ENCODE data around the gene ZBTB7C. TPM values are rescaled to one million over a fixed set of nuclear protein-coding genes. Genes with fewer than 3 reads are reported as not detected.

The ZBTB7C gene
- total RNA-seq, 4 donors from 2014 or later = 26.0 to 50.6 (median 46.2) TPM

DNA sequence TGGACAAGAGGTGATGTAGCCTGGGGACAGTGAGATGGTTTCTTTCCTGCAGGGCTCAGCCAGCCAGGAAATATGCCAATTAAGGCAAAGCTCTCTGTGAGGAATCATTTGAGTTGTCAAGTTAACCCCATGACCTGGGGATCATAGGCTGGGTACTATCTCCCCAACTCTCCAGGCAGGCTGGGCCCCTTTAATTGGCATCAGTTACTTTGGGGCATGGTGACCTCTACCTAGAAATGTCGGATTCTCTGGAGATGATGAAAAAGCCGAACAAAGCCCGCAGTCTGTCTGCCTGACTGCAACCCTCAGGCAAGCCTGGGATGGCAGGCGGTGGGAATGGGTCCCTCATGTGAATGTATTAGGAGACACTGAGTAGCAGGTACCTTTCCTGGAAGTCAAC lies 285.2 kb downstream of the ZBTB7C start:
- Histone ChIP-seq H3K4me1 (peaks cover 32% of the 10 kb centered on the region), H3K4me3 (no peak overlapping the region), H3K9me3 (no peaks in the 10 kb centered on the region), H3K27ac (no peak overlapping the region), H3K36me3 (no peaks in the 10 kb centered on the region), H3K27me3 (no peaks in the 10 kb centered on the region)
- 73% methylated on average over 4 of the region's 4 CpGs for WGBS
- no peak for TF ChIP-seq POLR2AphosphoS5 (IDR thresholded peaks at IDR 0.05)
- no peak for TF ChIP-seq EP300 (IDR thresholded peaks at IDR 0.05)
- TF ChIP-seq POLR2A (IDR thresholded peaks at IDR 0.05) = no peak
- TF ChIP-seq, protein P1, sequence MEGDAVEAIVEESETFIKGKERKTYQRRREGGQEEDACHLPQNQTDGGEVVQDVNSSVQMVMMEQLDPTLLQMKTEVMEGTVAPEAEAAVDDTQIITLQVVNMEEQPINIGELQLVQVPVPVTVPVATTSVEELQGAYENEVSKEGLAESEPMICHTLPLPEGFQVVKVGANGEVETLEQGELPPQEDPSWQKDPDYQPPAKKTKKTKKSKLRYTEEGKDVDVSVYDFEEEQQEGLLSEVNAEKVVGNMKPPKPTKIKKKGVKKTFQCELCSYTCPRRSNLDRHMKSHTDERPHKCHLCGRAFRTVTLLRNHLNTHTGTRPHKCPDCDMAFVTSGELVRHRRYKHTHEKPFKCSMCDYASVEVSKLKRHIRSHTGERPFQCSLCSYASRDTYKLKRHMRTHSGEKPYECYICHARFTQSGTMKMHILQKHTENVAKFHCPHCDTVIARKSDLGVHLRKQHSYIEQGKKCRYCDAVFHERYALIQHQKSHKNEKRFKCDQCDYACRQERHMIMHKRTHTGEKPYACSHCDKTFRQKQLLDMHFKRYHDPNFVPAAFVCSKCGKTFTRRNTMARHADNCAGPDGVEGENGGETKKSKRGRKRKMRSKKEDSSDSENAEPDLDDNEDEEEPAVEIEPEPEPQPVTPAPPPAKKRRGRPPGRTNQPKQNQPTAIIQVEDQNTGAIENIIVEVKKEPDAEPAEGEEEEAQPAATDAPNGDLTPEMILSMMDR (IDR thresholded peaks at IDR 0.05) = no peak
- DNase-seq (ENCODE audit: low spot score in 2 of 2) = no peak

DNA sequence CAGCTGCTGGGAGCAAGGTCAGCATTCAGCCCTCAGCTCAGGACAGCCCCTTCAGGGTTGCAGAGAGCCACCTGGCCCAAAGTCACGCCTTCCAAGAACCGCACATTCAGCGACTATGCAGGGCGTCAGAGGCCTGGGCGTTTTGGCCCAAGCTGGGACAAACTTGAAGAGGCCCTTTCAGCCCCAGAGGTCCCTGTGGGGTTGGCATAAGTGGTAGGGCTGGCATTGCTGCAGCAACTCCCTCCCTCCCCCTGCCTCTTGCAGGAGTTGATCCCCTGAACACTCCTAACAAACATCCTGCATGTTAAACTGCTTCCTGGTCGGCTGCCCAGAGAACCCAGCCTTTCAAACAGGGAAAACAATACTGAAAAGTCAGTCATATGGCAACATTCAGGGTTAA lies 285.9 kb downstream of the ZBTB7C start:
- Histone ChIP-seq H3K27me3 (no peaks in the 10 kb centered on the region), H3K36me3 (no peaks in the 10 kb centered on the region), H3K9me3 (no peaks in the 10 kb centered on the region), H3K4me3 (no peak overlapping the region), H3K27ac (no peak overlapping the region), H3K4me1 (peaks cover 33% of the 10 kb centered on the region)
- TF ChIP-seq, protein P1 (IDR thresholded peaks at IDR 0.05) = no peak
- TF ChIP-seq POLR2A (IDR thresholded peaks at IDR 0.05) (no peak), EP300 (IDR thresholded peaks at IDR 0.05) (no peak), POLR2AphosphoS5 (IDR thresholded peaks at IDR 0.05) (no peak)
- WGBS = 63% methylated on average over 6 of the region's 6 CpGs
- DNase-seq (ENCODE audit: low spot score in 2 of 2) = no peak

DNA sequence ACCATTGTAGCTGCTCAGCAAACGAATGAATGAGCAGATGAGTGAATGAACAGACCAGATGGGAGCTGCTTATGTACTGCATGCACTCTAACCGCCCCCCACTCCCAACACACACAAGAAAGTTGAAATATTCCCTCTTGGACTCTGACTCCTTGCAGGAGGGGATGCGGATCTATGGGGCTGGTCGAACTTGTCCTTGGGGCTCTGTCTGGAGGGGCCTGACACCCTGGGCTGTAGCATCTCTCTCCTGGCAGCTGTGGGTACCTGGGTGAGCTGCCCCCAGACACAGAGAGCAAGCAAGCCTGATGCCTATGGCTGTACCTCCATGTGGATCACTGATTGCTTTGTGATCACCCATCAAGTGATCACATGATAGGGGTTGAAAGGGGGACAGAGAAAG lies 286.4 kb downstream of the ZBTB7C start:
- DNase-seq (ENCODE audit: low spot score in 2 of 2) = no peak
- Histone ChIP-seq H3K27ac (no peak overlapping the region), H3K27me3 (no peaks in the 10 kb centered on the region), H3K4me1 (peaks cover 32% of the 10 kb centered on the region), H3K9me3 (no peaks in the 10 kb centered on the region), H3K36me3 (no peaks in the 10 kb centered on the region), H3K4me3 (no peak overlapping the region)
- 100% methylated on average over 2 of the region's 4 CpGs for WGBS
- TF ChIP-seq POLR2A (IDR thresholded peaks at IDR 0.05) (no peak), POLR2AphosphoS5 (IDR thresholded peaks at IDR 0.05) (no peak), EP300 (IDR thresholded peaks at IDR 0.05) (no peak)

DNA sequence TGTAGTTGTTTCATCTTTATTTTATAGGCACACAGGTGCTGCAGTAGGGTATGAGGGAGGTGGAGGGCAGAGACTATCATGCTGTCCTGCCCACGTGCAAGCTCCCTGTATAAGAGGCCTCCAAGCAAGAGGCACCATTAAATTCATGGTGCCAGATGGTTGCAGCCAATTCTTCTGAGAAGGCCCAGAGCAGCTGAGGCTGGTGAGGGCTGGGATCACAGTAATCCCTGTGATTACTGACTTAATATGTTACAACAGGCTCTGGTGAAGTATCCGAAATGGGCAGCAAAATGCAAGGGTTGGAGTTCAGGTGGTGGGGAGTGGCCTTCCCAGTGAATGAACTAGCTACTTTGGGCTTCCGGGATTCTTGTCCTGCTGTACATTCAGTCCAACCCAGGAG lies 286.8 kb downstream of the ZBTB7C start:
- H3K4me3 ChIP-seq = no peak overlapping the region
- no peak for DNase-seq (ENCODE audit: low spot score in 2 of 2)
- TF ChIP-seq POLR2AphosphoS5 (IDR thresholded peaks at IDR 0.05) (no peak), EP300 (IDR thresholded peaks at IDR 0.05) (no peak), POLR2A (IDR thresholded peaks at IDR 0.05) (no peak)
- TF ChIP-seq, protein P1 (IDR thresholded peaks at IDR 0.05) = no peak
- H3K27me3 ChIP-seq = no peaks in the 10 kb centered on the region
- no peaks in the 10 kb centered on the region for H3K36me3 ChIP-seq
- no peaks in the 10 kb centered on the region for H3K9me3 ChIP-seq
- H3K27ac ChIP-seq = no peak overlapping the region
- 83% methylated on average over 3 of the region's 3 CpGs for WGBS
- peaks cover 27% of the 10 kb centered on the region for H3K4me1 ChIP-seq

- TF ChIP-seq POLR2A (IDR thresholded peaks at IDR 0.05) (no peak), POLR2AphosphoS5 (IDR thresholded peaks at IDR 0.05) (no peak), EP300 (IDR thresholded peaks at IDR 0.05) (no peak)
- TF ChIP-seq, protein P1 (IDR thresholded peaks at IDR 0.05) = no peak
- peak in 1 of 2 donors; percentile 65 for DNase-seq (ENCODE audit: low spot score in 2 of 2)
- H3K9me3 ChIP-seq = no peaks in the 10 kb centered on the region
- 61% methylated on average over 3 of the region's 3 CpGs for WGBS
- H3K4me3 ChIP-seq = no peak overlapping the region
- H3K27ac ChIP-seq = no peak overlapping the region
- no peaks in the 10 kb centered on the region for H3K27me3 ChIP-seq
- H3K4me1 ChIP-seq = peaks cover 27% of the 10 kb centered on the region
- no peaks in the 10 kb centered on the region for H3K36me3 ChIP-seq
Observed at GRCh38 chr18:48121752-48122151, 287.4 kb downstream of the ZBTB7C start.

- peaks cover 11% of the 10 kb centered on the region for H3K4me1 ChIP-seq
- H3K9me3 ChIP-seq = no peaks in the 10 kb centered on the region
- no peaks in the 10 kb centered on the region for H3K27me3 ChIP-seq
- TF ChIP-seq POLR2AphosphoS5 (IDR thresholded peaks at IDR 0.05) (no peak), EP300 (IDR thresholded peaks at IDR 0.05) (no peak), POLR2A (IDR thresholded peaks at IDR 0.05) (no peak)
- TF ChIP-seq, protein P1 (IDR thresholded peaks at IDR 0.05) = no peak
- peak overlapping the region; percentile 49 for H3K27ac ChIP-seq
- DNase-seq (ENCODE audit: low spot score in 2 of 2) = no peak
- H3K4me3 ChIP-seq = no peak overlapping the region
- WGBS = 36% methylated on average over 5 of the region's 5 CpGs
- H3K36me3 ChIP-seq = no peaks in the 10 kb centered on the region
Observed at GRCh38 chr18:48119204-48119603, 290.0 kb downstream of the ZBTB7C start.
